Uterus (tissue), 4 donors: Measurements from ENCODE around the gene UQCC2. TPM values are rescaled to one million over a fixed set of nuclear protein-coding genes. Genes with fewer than 3 reads are reported as not detected.

Experiments used
- DNase-seq, 2 donors: peaks; one replicate each; pipeline ENCODE4 v3.0.0-alpha.2; 2019 to 2020
- H3K27ac ChIP-seq, 2 donors: fragments of 200-600 bp; sonication (generic); 1 replicate in 1 of 2; 2 replicates in 1 of 2; pipeline ENCODE4 v1.5.1; 2016 to 2018
- H3K27me3 ChIP-seq, 2 donors: fragments of 200-600 bp; sonication (generic); one replicate each; pipeline ENCODE4 v1.5.1; 2018 to 2019; ENCODE audit warnings: control low read depth in 1 of 2
- H3K36me3 ChIP-seq, 2 donors: fragments of 200-600 bp; sonication (generic); one replicate each; pipeline ENCODE4 v1.5.1; 2019; ENCODE audit warnings: control low read depth in 1 of 2
- H3K4me1 ChIP-seq, 2 donors: fragments of 200-600 bp; sonication (generic); one replicate each; pipeline ENCODE4 v1.5.1; 2018 to 2019; ENCODE audit warnings: control low read depth in 1 of 2
- H3K4me3 ChIP-seq, 2 donors: fragments of 200-600 bp; sonication (generic); 1 replicate in 1 of 2; 2 replicates in 1 of 2; pipeline ENCODE4 v1.5.1; 2018 to 2019; ENCODE audit warnings: mild to moderate bottlenecking in 1 of 2
- H3K9me3 ChIP-seq, 2 donors: fragments of 200-600 bp; sonication (generic); one replicate each; pipeline ENCODE4 v1.5.1; 2019; ENCODE audit warnings: control low read depth in 1 of 2
- CTCF ChIP-seq, 4 experiments: fragments of 200-600 bp in 2 of 4; fragments of 450-650 bp in 2 of 4; sonication (generic) in 2 of 4; IDR thresholded peaks; one replicate each; pipeline ENCODE4 v1.5.1; 2016 to 2019; ENCODE audit warnings: antibody characterized with exemption in 4 of 4, mild to moderate bottlenecking in 2 of 4, moderate library complexity in 1 of 4
- POLR2A ChIP-seq, 2 donors: fragments of 450-650 bp; IDR thresholded peaks; one replicate each; pipeline ENCODE4 v1.6.1; 2016; ENCODE audit warnings: antibody characterized with exemption in 2 of 2, mild to moderate bottlenecking in 1 of 2, moderate library complexity in 1 of 2
- intact Hi-C: fragments of 100-400 bp; cut with DNase I; formaldehyde crosslinking; loops from one replicate; pipeline ENCODE4 v1.15.1; 2023; ENCODE audit warnings: low total_unique reads
- total RNA-seq, 4 donors: library from RNA; depleted of rRNA in 3 of 4; stranded (reverse); fragments of >200 nt in 3 of 4; gene quantifications; one replicate each; pipeline versions ENCODE4 v1.1.0 to v1.2.4, GENCODE V29; 2014 to 2023
- donor health status: DM: yes; HTN: yes; CAD: no.

UQCC2 gene
- total RNA-seq, 4 donors from 2014 or later, result 10.0 to 63.2 (median 30.9) TPM

GRCh38 chr6:33739571-33739970 lies 28.1 kb upstream of the UQCC2 start:
- H3K27me3 ChIP-seq, result no peaks in the 10 kb centered on the region
- TF ChIP-seq CTCF (IDR thresholded peaks at IDR 0.05), result no peak
- no peak for TF ChIP-seq POLR2A (IDR thresholded peaks at IDR 0.05)
- intact Hi-C loops, result no loop called here
- peaks cover 0 to 5% of the 10 kb centered on the region in 2 donors for H3K4me1 ChIP-seq
- no peaks in the 10 kb centered on the region for H3K36me3 ChIP-seq
- no peaks in the 10 kb centered on the region for H3K9me3 ChIP-seq
- H3K4me3 ChIP-seq, result no peak overlapping the region
- H3K27ac ChIP-seq, result no peak overlapping the region
- no peak for DNase-seq

GRCh38 chr6:33738879-33739278 lies 27.4 kb upstream of the UQCC2 start:
- TF ChIP-seq CTCF (IDR thresholded peaks at IDR 0.05) (no peak), POLR2A (IDR thresholded peaks at IDR 0.05) (no peak)
- Histone ChIP-seq H3K9me3 (no peaks in the 10 kb centered on the region), H3K27me3 (no peaks in the 10 kb centered on the region), H3K36me3 (no peaks in the 10 kb centered on the region), H3K27ac (no peak overlapping the region), H3K4me3 (no peak overlapping the region), H3K4me1 (no peaks in the 10 kb centered on the region)
- intact Hi-C loops, result no loop called here
- no peak for DNase-seq

GRCh38 chr6:33738153-33738552 lies 26.7 kb upstream of the UQCC2 start:
- no peak overlapping the region for H3K4me3 ChIP-seq
- intact Hi-C loops, result no loop called here

GRCh38 chr6:33737267-33738026 lies 25.9 kb upstream of the UQCC2 start:
- TF ChIP-seq CTCF (IDR thresholded peaks at IDR 0.05) (no peak), POLR2A (IDR thresholded peaks at IDR 0.05) (no peak)
- intact Hi-C loops, result no loop called here

More at GRCh38 chr6:33738153-33738552, 26.7 kb upstream of the UQCC2 start:
- Histone ChIP-seq H3K27ac (no peak overlapping the region), H3K36me3 (no peaks in the 10 kb centered on the region), H3K9me3 (no peaks in the 10 kb centered on the region), H3K4me1 (no peaks in the 10 kb centered on the region), H3K27me3 (no peaks in the 10 kb centered on the region)
- no peak for DNase-seq
- TF ChIP-seq CTCF (IDR thresholded peaks at IDR 0.05) (no peak), POLR2A (IDR thresholded peaks at IDR 0.05) (no peak)

GRCh38 chr6:33735216-33735615 lies 23.7 kb upstream of the UQCC2 start:
- H3K27me3 ChIP-seq, result no peaks in the 10 kb centered on the region
- no peak overlapping the region for H3K4me3 ChIP-seq
- intact Hi-C loops, result no loop called here
- H3K4me1 ChIP-seq, result no peaks in the 10 kb centered on the region
- no peak for DNase-seq
- no peak overlapping the region for H3K27ac ChIP-seq
- TF ChIP-seq CTCF (IDR thresholded peaks at IDR 0.05) (no peak), POLR2A (IDR thresholded peaks at IDR 0.05) (no peak)
- H3K9me3 ChIP-seq, result no peaks in the 10 kb centered on the region
- no peaks in the 10 kb centered on the region for H3K36me3 ChIP-seq

More at GRCh38 chr6:33737267-33738026, 25.9 kb upstream of the UQCC2 start:
- H3K9me3 ChIP-seq, result no peaks in the 10 kb centered on the region
- H3K4me1 ChIP-seq, result no peaks in the 10 kb centered on the region
- no peak for DNase-seq
- H3K27ac ChIP-seq, result no peak overlapping the region
- no peak overlapping the region for H3K4me3 ChIP-seq
- H3K27me3 ChIP-seq, result no peaks in the 10 kb centered on the region
- H3K36me3 ChIP-seq, result no peaks in the 10 kb centered on the region
